D341Med (cell line): Measurements from ENCODE around the gene TIAM2.

ENCODE experiments used
- DNase-seq: peaks from one replicate; pipeline ENCODE4 v3.0.0; 2012; ENCODE audit warnings: low spot score

TIAM2 gene

DNA sequence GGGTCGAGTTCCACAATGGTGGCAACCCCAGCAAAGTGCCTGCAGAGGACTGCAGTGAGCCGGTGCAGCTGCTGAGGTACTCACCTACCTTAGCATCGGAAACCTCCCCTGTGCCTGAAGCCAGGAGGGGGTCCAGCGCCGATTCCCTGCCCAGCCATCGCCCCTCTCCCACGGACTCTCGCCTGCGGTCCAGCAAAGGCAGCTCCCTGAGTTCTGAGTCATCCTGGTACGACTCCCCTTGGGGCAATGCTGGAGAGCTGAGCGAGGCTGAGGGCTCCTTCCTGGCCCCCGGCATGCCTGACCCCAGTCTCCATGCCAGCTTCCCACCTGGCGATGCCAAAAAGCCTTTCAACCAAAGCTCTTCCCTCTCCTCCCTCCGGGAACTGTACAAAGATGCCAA is 134.6 kb downstream of the TIAM2 start:
- no peak for DNase-seq

DNA sequence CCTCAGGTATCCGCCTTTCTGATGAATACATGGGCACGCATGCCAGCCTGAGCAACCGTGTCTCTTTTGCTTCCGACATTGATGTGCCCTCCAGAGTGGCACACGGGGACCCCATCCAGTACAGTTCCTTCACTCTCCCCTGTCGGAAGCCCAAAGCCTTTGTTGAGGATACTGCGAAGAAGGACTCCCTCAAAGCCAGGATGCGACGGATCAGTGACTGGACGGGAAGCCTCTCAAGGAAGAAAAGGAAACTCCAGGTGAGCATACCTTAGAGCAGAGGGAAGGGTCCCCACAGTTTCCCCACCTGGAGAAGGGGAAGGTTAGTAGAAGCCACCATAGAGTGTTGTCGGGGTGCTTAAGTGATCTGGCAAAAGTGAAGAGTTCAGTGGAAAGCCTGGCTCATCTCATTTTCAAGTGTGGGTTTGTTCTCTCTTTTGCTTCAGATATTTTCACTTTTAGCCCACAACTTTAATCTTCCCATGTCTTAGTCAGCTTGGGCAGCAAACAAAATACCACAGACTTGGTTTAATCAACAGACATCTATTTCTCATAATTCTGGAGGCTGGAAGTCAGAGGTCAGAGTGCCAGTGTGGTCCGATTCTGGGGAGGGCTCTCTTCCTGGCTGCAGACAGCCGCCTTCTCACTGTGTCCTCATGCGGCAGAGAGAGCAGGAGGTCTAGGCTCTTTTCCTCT is 135.2 kb downstream of the TIAM2 start:
- no peak for DNase-seq

DNA sequence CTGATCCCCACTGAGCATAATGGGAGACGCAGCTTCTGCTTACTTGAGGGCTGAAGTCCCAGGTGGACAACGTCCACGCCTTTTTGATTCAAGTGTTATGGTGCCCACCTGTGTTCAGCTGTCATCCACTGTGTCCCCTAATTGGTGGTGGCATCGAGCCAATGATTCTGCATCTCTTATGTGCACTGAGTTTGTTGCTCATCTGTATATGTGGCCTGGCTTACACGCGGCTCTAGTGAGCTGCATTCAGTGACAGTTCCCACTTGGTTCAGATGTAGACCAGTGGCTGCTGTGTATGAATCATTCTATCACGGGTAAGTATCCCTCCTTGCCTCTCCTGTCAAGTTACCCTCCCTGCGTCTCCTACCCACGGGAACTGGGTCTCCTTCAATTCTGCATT is 137.5 kb downstream of the TIAM2 start:
- no peak for DNase-seq

GRCh38 chr6:155141002-155141401 is 145.9 kb downstream of the TIAM2 start:
- no peak for DNase-seq

GRCh38 chr6:155141512-155141911 is 146.4 kb downstream of the TIAM2 start:
- no peak for DNase-seq

DNA sequence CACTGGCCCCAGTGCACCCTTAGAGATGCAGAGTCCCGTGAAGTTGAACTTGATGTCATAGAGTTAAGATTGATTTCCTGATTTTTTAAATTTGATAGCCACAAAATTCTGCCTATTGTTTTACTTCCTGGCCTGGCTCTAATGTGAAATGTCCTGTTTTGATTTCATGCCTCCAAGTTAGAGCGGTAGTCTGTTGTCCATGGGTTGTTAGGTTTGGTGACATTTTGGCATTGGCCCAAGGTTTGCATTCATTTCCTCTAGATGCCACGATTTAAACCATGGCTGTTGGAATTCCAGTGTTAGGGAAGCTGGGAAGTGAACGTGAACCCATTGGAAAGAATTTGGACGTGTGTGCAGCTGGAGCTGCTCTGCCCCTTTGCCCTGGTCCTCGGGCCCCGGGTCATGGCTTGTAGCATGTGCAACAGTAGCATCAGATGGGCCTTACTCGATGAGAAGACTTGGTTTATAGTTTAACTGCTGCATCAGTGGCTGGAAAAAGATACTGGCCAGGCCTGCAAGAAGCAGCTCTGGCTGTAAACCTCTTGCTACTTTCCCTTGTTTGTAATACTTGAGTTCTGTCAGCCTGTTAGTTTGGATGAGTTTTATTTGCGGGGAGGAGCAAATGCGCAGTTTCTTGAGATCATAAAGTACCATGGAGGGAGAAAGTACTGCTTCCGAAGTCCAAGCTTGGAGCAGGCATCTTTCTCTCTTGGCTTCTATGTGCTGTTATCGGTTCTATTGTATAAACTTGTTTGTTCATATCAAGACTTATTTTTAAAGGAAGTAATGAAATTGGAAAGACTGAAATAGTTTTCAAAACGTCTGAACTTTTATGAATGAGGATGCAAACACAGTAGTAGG is 147.3 kb downstream of the TIAM2 start:
- DNase-seq: no peak

- no peak for DNase-seq
Observed at GRCh38 chr6:155143029-155143577, 148.0 kb downstream of the TIAM2 start.

- no peak for DNase-seq
Observed at GRCh38 chr6:155143578-155144106, 148.5 kb downstream of the TIAM2 start.

- DNase-seq: no peak
Observed at GRCh38 chr6:155146205-155146604, 151.1 kb downstream of the TIAM2 start.

GRCh38 chr6:155147958-155148663 is 153.0 kb downstream of the TIAM2 start:
- DNase-seq: no peak

GRCh38 chr6:155150967-155151671 is 156.0 kb downstream of the TIAM2 start:
- no peak for DNase-seq

GRCh38 chr6:155152211-155153076 is 157.3 kb downstream of the TIAM2 start:
- DNase-seq: peak; percentile 43

- no peak for DNase-seq
Observed at GRCh38 chr6:155154158-155154830, 159.2 kb downstream of the TIAM2 start.

DNA sequence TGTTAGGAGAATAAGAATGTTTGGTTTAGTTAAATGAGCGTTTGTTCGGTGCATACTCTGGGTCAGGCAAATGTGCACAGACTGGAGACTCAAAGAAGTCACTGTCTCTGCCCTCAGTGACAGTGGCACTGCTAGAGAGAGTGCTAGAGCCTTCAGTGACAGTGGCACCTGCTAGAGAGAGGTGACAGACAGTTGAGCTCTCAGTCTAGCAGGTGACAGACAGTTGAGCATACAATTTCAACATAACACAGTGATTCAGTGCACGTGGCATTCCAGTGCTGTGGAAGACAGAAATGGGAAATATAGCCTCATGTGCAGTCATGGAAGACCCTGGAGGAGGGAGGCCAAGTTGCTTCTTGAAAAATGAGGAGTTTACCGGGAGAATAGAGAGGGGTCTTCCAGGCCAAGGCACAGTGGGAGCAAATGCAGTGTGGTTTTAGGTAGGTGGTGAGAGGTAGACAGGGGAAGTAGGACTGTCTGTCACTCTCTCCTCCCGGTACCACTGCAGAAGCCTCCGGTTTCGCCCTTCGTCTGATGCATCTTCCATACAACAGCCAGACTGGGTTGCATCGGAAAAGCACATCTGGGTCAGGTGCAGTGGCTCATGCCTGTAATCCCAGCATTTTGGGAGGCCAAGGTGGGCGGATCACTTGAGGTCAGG is 160.8 kb downstream of the TIAM2 start:
- DNase-seq: no peak

- no peak for DNase-seq
Observed at GRCh38 chr6:155157101-155157500, 162.0 kb downstream of the TIAM2 start.

DNA sequence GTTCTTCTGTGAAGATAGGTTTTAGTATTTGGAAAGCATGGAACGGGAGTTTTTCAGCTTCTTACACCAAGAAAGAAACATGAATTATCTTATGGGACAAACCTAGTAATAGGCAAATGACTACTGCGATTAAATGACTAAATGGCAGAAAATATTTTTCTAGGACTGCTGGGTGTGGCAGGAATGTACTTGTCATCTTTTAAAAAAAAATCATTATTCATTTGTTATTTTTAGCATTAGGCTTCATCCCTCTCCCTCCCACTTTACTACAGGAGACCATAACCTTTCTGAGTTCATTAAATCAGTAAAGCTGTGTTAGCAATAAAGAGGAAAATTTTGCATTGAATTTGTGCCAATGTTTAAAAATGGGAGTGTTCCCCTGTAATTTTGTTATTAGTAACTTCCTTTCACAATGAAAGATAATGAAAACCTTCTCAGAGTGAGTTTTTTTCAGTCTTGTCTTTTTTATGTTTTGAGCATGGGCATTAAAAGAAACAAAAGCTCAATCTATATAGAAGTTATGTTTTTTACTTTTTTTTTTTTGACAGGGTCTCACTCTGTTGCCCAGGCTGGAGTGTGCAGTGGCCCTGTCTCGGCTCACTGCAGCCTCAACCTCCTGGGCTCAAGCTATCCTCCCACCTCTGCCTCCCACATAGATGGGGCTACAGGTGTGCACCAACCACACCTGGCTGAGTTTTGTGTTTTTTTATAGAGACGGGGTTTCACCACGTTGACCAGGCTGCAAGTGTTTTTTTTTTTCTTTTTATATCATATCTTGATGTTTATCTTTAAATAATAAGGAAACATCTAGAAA is 163.1 kb downstream of the TIAM2 start:
- DNase-seq: no peak

DNA sequence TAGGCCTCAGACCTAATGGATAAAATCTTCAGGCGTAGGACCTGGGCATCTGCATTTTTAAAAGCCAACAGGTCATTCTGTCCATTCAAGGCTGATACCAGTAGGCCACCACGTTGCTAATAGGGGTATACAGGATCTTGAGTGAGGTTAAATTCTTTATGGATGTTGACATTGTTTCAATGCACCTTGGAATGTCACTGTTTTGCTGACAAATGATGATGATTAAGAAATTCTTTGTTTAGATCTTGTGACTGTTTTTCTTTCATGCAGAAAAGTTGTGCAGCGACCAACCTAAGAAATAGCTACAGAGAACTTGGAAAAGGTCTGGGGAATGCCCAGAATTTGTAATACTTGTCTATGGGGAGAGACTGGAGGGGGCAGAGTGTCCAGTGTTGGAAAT is 167.6 kb downstream of the TIAM2 start:
- no peak for DNase-seq

GRCh38 chr6:155163601-155164000 is 168.5 kb downstream of the TIAM2 start:
- DNase-seq: no peak
